Dedifferentiated amniotic fluid mesenchymal stem cell (primary cell): ENCODE measurements around the gene DUSP21.
"Not testable (repeated sequence)": the region's sequence is repeated elsewhere in the genome, so short reads cannot be mapped to it uniquely, and the experiment has no call there.

ENCODE experiments used
- DNase-seq: peaks from one replicate; pipeline ENCODE4 v3.0.0-alpha.2; 2016; ENCODE audit errors: extremely low spot score

The DUSP21 gene

GRCh38 chrX:44876086-44876485 lies 32.3 kb downstream of the DUSP21 start:
- no peak for DNase-seq

- no peak for DNase-seq
Measured at GRCh38 chrX:44876767-44877166, 32.9 kb downstream of the DUSP21 start.

- no peak for DNase-seq
Measured at GRCh38 chrX:44878780-44879179, 35.0 kb downstream of the DUSP21 start.

- DNase-seq: no peak
Measured at GRCh38 chrX:44881549-44881948, 37.7 kb downstream of the DUSP21 start.

GRCh38 chrX:44882635-44883034 lies 38.8 kb downstream of the DUSP21 start:
- DNase-seq: no peak

DNA sequence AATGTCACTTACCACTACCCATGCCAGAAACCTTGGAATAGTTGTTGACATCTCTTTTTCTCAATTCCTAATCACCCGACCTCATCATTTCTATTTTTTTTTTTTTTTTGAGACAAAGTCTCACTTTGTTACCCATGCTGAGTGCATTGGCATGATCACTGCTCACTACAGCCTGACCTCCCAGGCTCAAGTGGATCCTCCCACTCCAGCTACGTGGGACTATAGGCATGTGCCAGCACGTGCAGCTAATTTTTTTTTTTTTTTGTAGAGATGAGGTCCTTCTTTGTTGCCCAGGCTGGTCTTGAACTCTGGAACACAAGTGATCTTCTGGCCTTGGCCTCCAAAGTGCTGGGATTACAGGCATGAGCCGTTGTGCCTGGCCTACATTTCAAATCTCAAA lies 41.1 kb downstream of the DUSP21 start:
- DNase-seq: no peak

- DNase-seq: no peak
Measured at GRCh38 chrX:44889824-44890223, 46.0 kb downstream of the DUSP21 start.

DNA sequence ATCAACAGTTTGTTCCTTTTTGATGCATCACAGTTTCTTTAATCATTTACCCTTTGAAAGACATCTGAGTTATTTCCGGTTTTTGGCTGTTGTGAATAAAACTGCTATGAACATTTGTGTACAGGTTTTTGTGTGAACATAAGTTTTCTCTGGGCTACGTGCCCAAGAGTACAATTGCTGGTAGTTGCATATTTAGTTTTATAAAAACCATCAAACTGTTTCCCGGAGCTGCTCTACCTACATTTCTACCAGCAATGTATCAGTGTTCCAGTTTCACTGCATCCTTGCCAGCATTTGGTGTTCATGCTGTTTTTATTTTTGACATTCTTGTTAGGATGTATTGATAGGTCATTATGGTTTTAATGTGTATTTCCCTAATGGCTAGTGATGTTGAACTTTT lies 46.4 kb downstream of the DUSP21 start:
- DNase-seq: no peak

GRCh38 chrX:44890687-44891086 lies 46.9 kb downstream of the DUSP21 start:
- DNase-seq: not testable (repeated sequence)

- DNase-seq: no peak
Measured at GRCh38 chrX:44891642-44892041, 47.8 kb downstream of the DUSP21 start.
